Measurements from ENCODE around the gene RGMA. TPM values are rescaled to one million over a fixed set of nuclear protein-coding genes. Genes with fewer than 3 reads are reported as not detected.

Gene RGMA
- polyA plus RNA-seq, 6 donors from 2014 or later: not detected

- Mint-ChIP-seq H3K4me1 (peaks cover 14 to 23% (median 18%) of the 10 kb centered on the region in 3 donors), H3K27ac (peak overlapping the region in 1 of 6 donors; percentile 69), H3K9me3 (peaks cover 0 to 3% (median 0%) of the 10 kb centered on the region in 7 donors), H3K36me3 (no peaks in the 10 kb centered on the region), H3K27me3 (peaks cover 62 to 76% (median 64%) of the 10 kb centered on the region in 3 donors), H3K4me3 (peak overlapping the region; percentile 76 to 92 (median 83))
- no peak for ATAC-seq (ENCODE audit: low read depth in 2 of 2)
- DNase-seq: peak; percentile 25
These were observed 1.2 kb downstream of the RGMA start for GRCh38 chr15:93087825-93088199.

GRCh38 chr15:93086791-93087190 is 2.2 kb downstream of the RGMA start:
- Mint-ChIP-seq H3K27me3 (peaks cover 72 to 85% (median 72%) of the 10 kb centered on the region in 3 donors), H3K36me3 (no peaks in the 10 kb centered on the region), H3K27ac (no peak overlapping the region), H3K4me1 (peaks cover 14 to 23% (median 18%) of the 10 kb centered on the region in 3 donors), H3K4me3 (peak overlapping the region in 5 of 8 donors; percentile 20 to 80 (median 53)), H3K9me3 (peaks cover 0 to 3% (median 0%) of the 10 kb centered on the region in 7 donors)
- DNase-seq (no peak), ATAC-seq (ENCODE audit: low read depth in 2 of 2) (no peak)

GRCh38 chr15:93085692-93086091 is 3.3 kb downstream of the RGMA start:
- Mint-ChIP-seq H3K4me3 (no peak overlapping the region), H3K4me1 (peaks cover 14 to 23% (median 18%) of the 10 kb centered on the region in 3 donors), H3K9me3 (peaks cover 0 to 3% (median 0%) of the 10 kb centered on the region in 7 donors), H3K27me3 (peaks cover 66 to 86% (median 77%) of the 10 kb centered on the region in 3 donors), H3K36me3 (no peaks in the 10 kb centered on the region), H3K27ac (no peak overlapping the region)
- DNase-seq (no peak), ATAC-seq (ENCODE audit: low read depth in 2 of 2) (no peak)

GRCh38 chr15:93082861-93083260 is 6.2 kb downstream of the RGMA start:
- Mint-ChIP-seq H3K4me3 (no peak overlapping the region), H3K27ac (no peak overlapping the region), H3K27me3 (peaks cover 66 to 94% (median 84%) of the 10 kb centered on the region in 3 donors), H3K9me3 (no peaks in the 10 kb centered on the region), H3K4me1 (peaks cover 8 to 11% (median 10%) of the 10 kb centered on the region in 3 donors), H3K36me3 (no peaks in the 10 kb centered on the region)
- no peak for ATAC-seq (ENCODE audit: low read depth in 2 of 2)
- no peak for DNase-seq

GRCh38 chr15:93081399-93081798 is 7.6 kb downstream of the RGMA start:
- DNase-seq (no peak), ATAC-seq (ENCODE audit: low read depth in 2 of 2) (no peak)
- Mint-ChIP-seq H3K4me1 (no peaks in the 10 kb centered on the region), H3K27ac (no peak overlapping the region), H3K36me3 (no peaks in the 10 kb centered on the region), H3K4me3 (no peak overlapping the region), H3K9me3 (no peaks in the 10 kb centered on the region), H3K27me3 (peaks cover 62 to 92% (median 84%) of the 10 kb centered on the region in 3 donors)

GRCh38 chr15:93080451-93080850 is 8.6 kb downstream of the RGMA start:
- Mint-ChIP-seq H3K27ac (no peak overlapping the region), H3K9me3 (no peaks in the 10 kb centered on the region), H3K4me3 (no peak overlapping the region), H3K4me1 (no peaks in the 10 kb centered on the region), H3K27me3 (peaks cover 63 to 92% (median 83%) of the 10 kb centered on the region in 3 donors), H3K36me3 (no peaks in the 10 kb centered on the region)
- DNase-seq: no peak
- no peak for ATAC-seq (ENCODE audit: low read depth in 2 of 2)

- H3K36me3 Mint-ChIP-seq: peaks cover 0 to 4% of the 10 kb centered on the region in 2 donors
- no peak for ATAC-seq (ENCODE audit: low read depth in 2 of 2)
- H3K27me3 Mint-ChIP-seq: peaks cover 59 to 95% (median 87%) of the 10 kb centered on the region in 3 donors
- H3K4me1 Mint-ChIP-seq: peaks cover 12 to 21% (median 12%) of the 10 kb centered on the region in 3 donors
- H3K27ac Mint-ChIP-seq: no peak overlapping the region
- no peak for DNase-seq
- H3K4me3 Mint-ChIP-seq: no peak overlapping the region
- H3K9me3 Mint-ChIP-seq: peaks cover 0 to 2% (median 0%) of the 10 kb centered on the region in 7 donors
These were observed 12.1 kb downstream of the RGMA start for GRCh38 chr15:93076875-93077274.

GRCh38 chr15:93076217-93076616 is 12.8 kb downstream of the RGMA start:
- no peak for DNase-seq
- peaks cover 61 to 95% (median 87%) of the 10 kb centered on the region in 3 donors for H3K27me3 Mint-ChIP-seq
- no peak overlapping the region for H3K4me3 Mint-ChIP-seq
- H3K27ac Mint-ChIP-seq: no peak overlapping the region
- ATAC-seq (ENCODE audit: low read depth in 2 of 2): no peak
- peaks cover 0 to 7% of the 10 kb centered on the region in 2 donors for H3K36me3 Mint-ChIP-seq
- H3K4me1 Mint-ChIP-seq: peaks cover 14 to 27% (median 16%) of the 10 kb centered on the region in 3 donors
- peaks cover 0 to 2% (median 0%) of the 10 kb centered on the region in 7 donors for H3K9me3 Mint-ChIP-seq

GRCh38 chr15:93074599-93074998 is 14.4 kb downstream of the RGMA start:
- Mint-ChIP-seq H3K4me3 (peak overlapping the region in 3 of 8 donors; percentile 31 to 66 (median 51)), H3K36me3 (peaks cover 0 to 7% of the 10 kb centered on the region in 2 donors), H3K27me3 (peaks cover 62 to 88% (median 83%) of the 10 kb centered on the region in 3 donors), H3K9me3 (peaks cover 0 to 2% (median 0%) of the 10 kb centered on the region in 7 donors), H3K27ac (no peak overlapping the region), H3K4me1 (peaks cover 14 to 27% (median 16%) of the 10 kb centered on the region in 3 donors)
- ATAC-seq (ENCODE audit: low read depth in 2 of 2) (no peak), DNase-seq (no peak)

GRCh38 chr15:93073465-93073952 is 15.5 kb downstream of the RGMA start:
- DNase-seq (no peak), ATAC-seq (ENCODE audit: low read depth in 2 of 2) (no peak)
- H3K9me3 Mint-ChIP-seq: peaks cover 0 to 2% (median 0%) of the 10 kb centered on the region in 7 donors
- peaks cover 14 to 27% (median 16%) of the 10 kb centered on the region in 3 donors for H3K4me1 Mint-ChIP-seq
- H3K27ac Mint-ChIP-seq: peak overlapping the region in 2 of 6 donors; percentile 80 to 89
- H3K27me3 Mint-ChIP-seq: peaks cover 54 to 81% (median 72%) of the 10 kb centered on the region in 3 donors
- H3K4me3 Mint-ChIP-seq: peak overlapping the region; percentile 39 to 87 (median 76)
- peaks cover 0 to 7% of the 10 kb centered on the region in 2 donors for H3K36me3 Mint-ChIP-seq

GRCh38 chr15:93072411-93073394 is 16.3 kb downstream of the RGMA start:
- H3K27me3 Mint-ChIP-seq: peaks cover 46 to 79% (median 64%) of the 10 kb centered on the region in 3 donors
- ATAC-seq (ENCODE audit: low read depth in 2 of 2): no peak

GRCh38 chr15:93072011-93072410 is 17.0 kb downstream of the RGMA start:
- Mint-ChIP-seq H3K4me3 (peak overlapping the region in 6 of 8 donors; percentile 25 to 67 (median 44)), H3K27ac (no peak overlapping the region), H3K4me1 (peaks cover 14 to 27% (median 16%) of the 10 kb centered on the region in 3 donors), H3K27me3 (peaks cover 39 to 72% (median 58%) of the 10 kb centered on the region in 3 donors), H3K9me3 (peaks cover 0 to 2% (median 0%) of the 10 kb centered on the region in 7 donors), H3K36me3 (peaks cover 0 to 7% of the 10 kb centered on the region in 2 donors)
- ATAC-seq (ENCODE audit: low read depth in 2 of 2): no peak
- DNase-seq: no peak

More at GRCh38 chr15:93072411-93073394, 16.3 kb downstream of the RGMA start:
- peaks cover 14 to 27% (median 16%) of the 10 kb centered on the region in 3 donors for H3K4me1 Mint-ChIP-seq
- peak overlapping the region in 6 of 8 donors; percentile 25 to 71 (median 42) for H3K4me3 Mint-ChIP-seq
- DNase-seq: no peak
- H3K36me3 Mint-ChIP-seq: peaks cover 0 to 7% of the 10 kb centered on the region in 2 donors
- H3K27ac Mint-ChIP-seq: no peak overlapping the region
- peaks cover 0 to 2% (median 0%) of the 10 kb centered on the region in 7 donors for H3K9me3 Mint-ChIP-seq

- H3K4me1 Mint-ChIP-seq: peaks cover 14 to 27% (median 16%) of the 10 kb centered on the region in 3 donors
- ATAC-seq (ENCODE audit: low read depth in 2 of 2): no peak
- peaks cover 0 to 7% of the 10 kb centered on the region in 2 donors for H3K36me3 Mint-ChIP-seq
- peak overlapping the region in 4 of 8 donors; percentile 49 to 67 (median 60) for H3K4me3 Mint-ChIP-seq
- peaks cover 38 to 67% (median 53%) of the 10 kb centered on the region in 3 donors for H3K27me3 Mint-ChIP-seq
- no peak overlapping the region for H3K27ac Mint-ChIP-seq
- H3K9me3 Mint-ChIP-seq: peaks cover 0 to 2% (median 0%) of the 10 kb centered on the region in 7 donors
- DNase-seq: no peak
These were observed 17.5 kb downstream of the RGMA start for GRCh38 chr15:93071469-93071936.
